BLaER1 treated with 17β-estradiol and CSF1 and Interleukin-3, amounts not matched to agents 10 nM and 100 nM (cell line): ENCODE data around the gene GATAD1.

Source experiments
- H3K27ac ChIP-seq, 11 experiments: shearing (Covaris generic); formaldehyde crosslinking; 2 replicates each; pipeline ENCODE4 v1.8.1; 2022
- H3K27me3 ChIP-seq, 11 experiments: shearing (Covaris generic); formaldehyde crosslinking; 2 replicates each; pipeline ENCODE4 v1.8.1; 2022
- H3K36me3 ChIP-seq, 11 experiments: shearing (Covaris generic); formaldehyde crosslinking; 2 replicates each; pipeline ENCODE4 v1.8.1; 2022
- H3K4me1 ChIP-seq, 10 experiments: shearing (Covaris generic); formaldehyde crosslinking; 2 replicates each; pipeline ENCODE4 v1.8.1; 2022
- H3K4me2 ChIP-seq, 11 experiments: shearing (Covaris generic); formaldehyde crosslinking; 2 replicates each; pipeline ENCODE4 v1.8.1; 2022
- H3K4me3 ChIP-seq, 10 experiments: shearing (Covaris generic); formaldehyde crosslinking; 2 replicates each; pipeline ENCODE4 v1.8.1; 2022
- H3K9ac ChIP-seq, 11 experiments: shearing (Covaris generic); formaldehyde crosslinking; 2 replicates each; pipeline ENCODE4 v1.8.1; 2022
- H3K9me3 ChIP-seq, 11 experiments: shearing (Covaris generic); formaldehyde crosslinking; replicated peaks in 1 of 11; 2 replicates each; pipeline ENCODE4 v1.8.1; 2022
- H4K20me1 ChIP-seq, 11 experiments: shearing (Covaris generic); formaldehyde crosslinking; 2 replicates each; pipeline ENCODE4 v1.8.1; 2022
- Cebpa-rat ChIP-seq, 11 experiments: shearing (Covaris generic); IDR thresholded peaks; 2 replicates each; pipeline ENCODE4 v1.8.1; 2022

The GATAD1 gene

GRCh38 chr7:92498557-92498956, 51.3 kb downstream of the GATAD1 start:
- TF ChIP-seq Cebpa-rat (IDR thresholded peaks at IDR 0.05) = no peak
- peaks cover 45 to 92% (median 76%) of the 10 kb centered on the region in 11 experiments for H3K36me3 ChIP-seq

GRCh38 chr7:92503767-92504166, 56.5 kb downstream of the GATAD1 start:
- Histone ChIP-seq H3K4me2 (no peak overlapping the region), H4K20me1 (no peaks in the 10 kb centered on the region), H3K27ac (no peak overlapping the region), H3K9me3 (no peaks in the 10 kb centered on the region), H3K4me3 (no peak overlapping the region), H3K36me3 (peaks cover 33 to 91% (median 59%) of the 10 kb centered on the region in 11 experiments), H3K9ac (no peak overlapping the region), H3K27me3 (no peaks in the 10 kb centered on the region), H3K4me1 (no peaks in the 10 kb centered on the region)
- TF ChIP-seq Cebpa-rat (IDR thresholded peaks at IDR 0.05) = no peak

More at GRCh38 chr7:92498557-92498956, 51.3 kb downstream of the GATAD1 start:
- Histone ChIP-seq H3K4me2 (no peak overlapping the region), H3K9me3 (no peaks in the 10 kb centered on the region), H3K4me3 (no peak overlapping the region), H3K27me3 (no peaks in the 10 kb centered on the region), H3K4me1 (no peaks in the 10 kb centered on the region), H3K9ac (no peak overlapping the region), H3K27ac (no peak overlapping the region), H4K20me1 (no peaks in the 10 kb centered on the region)

- no peak overlapping the region for H3K4me3 ChIP-seq
- peaks cover 31 to 86% (median 56%) of the 10 kb centered on the region in 11 experiments for H3K36me3 ChIP-seq
- H3K27me3 ChIP-seq = no peaks in the 10 kb centered on the region
- no peak overlapping the region for H3K27ac ChIP-seq
- no peaks in the 10 kb centered on the region for H3K9me3 ChIP-seq
- no peaks in the 10 kb centered on the region for H4K20me1 ChIP-seq
- no peak overlapping the region for H3K9ac ChIP-seq
- no peak overlapping the region for H3K4me2 ChIP-seq
- TF ChIP-seq Cebpa-rat (IDR thresholded peaks at IDR 0.05) = no peak
- no peaks in the 10 kb centered on the region for H3K4me1 ChIP-seq
Measured at GRCh38 chr7:92504563-92504962, 57.3 kb downstream of the GATAD1 start.

- no peak overlapping the region for H3K9ac ChIP-seq
- no peak overlapping the region for H3K4me2 ChIP-seq
- no peak overlapping the region for H3K27ac ChIP-seq
- H3K27me3 ChIP-seq = no peaks in the 10 kb centered on the region
- H3K36me3 ChIP-seq = peaks cover 18 to 81% (median 47%) of the 10 kb centered on the region in 11 experiments
- no peak for TF ChIP-seq Cebpa-rat (IDR thresholded peaks at IDR 0.05)
- no peaks in the 10 kb centered on the region for H4K20me1 ChIP-seq
- no peaks in the 10 kb centered on the region for H3K9me3 ChIP-seq
- no peak overlapping the region for H3K4me3 ChIP-seq
- no peaks in the 10 kb centered on the region for H3K4me1 ChIP-seq
Measured at GRCh38 chr7:92506363-92506762, 59.1 kb downstream of the GATAD1 start.

- H3K9me3 ChIP-seq = no peaks in the 10 kb centered on the region
Measured at GRCh38 chr7:92508946-92509345, 61.7 kb downstream of the GATAD1 start.

More at GRCh38 chr7:92508946-92509345, 61.7 kb downstream of the GATAD1 start:
- Histone ChIP-seq H3K9ac (no peak overlapping the region), H3K27me3 (no peaks in the 10 kb centered on the region), H3K36me3 (peaks cover 9 to 80% (median 47%) of the 10 kb centered on the region in 11 experiments), H3K4me2 (no peak overlapping the region), H3K27ac (no peak overlapping the region), H3K4me3 (no peak overlapping the region), H4K20me1 (no peaks in the 10 kb centered on the region), H3K4me1 (no peaks in the 10 kb centered on the region)
- no peak for TF ChIP-seq Cebpa-rat (IDR thresholded peaks at IDR 0.05)
